ENCODE measurements around the gene KCNC3.

Gene KCNC3

GRCh38 chr19:50329146-50329925, at the start of gene KCNC3:
TSS of gene KCNC3 (minus strand) at chr19:50329377. CDS start at chr19:50329082, 295 bp downstream.
- DNase-seq (ENCODE audit: low spot score): peak; percentile 94

- DNase-seq (ENCODE audit: low spot score): no peak
Measured at GRCh38 chr19:50378863-50379236, 49.7 kb upstream of the KCNC3 start.

- DNase-seq (ENCODE audit: low spot score): no peak
Measured at GRCh38 chr19:50378169-50378862, 49.1 kb upstream of the KCNC3 start.

DNA sequence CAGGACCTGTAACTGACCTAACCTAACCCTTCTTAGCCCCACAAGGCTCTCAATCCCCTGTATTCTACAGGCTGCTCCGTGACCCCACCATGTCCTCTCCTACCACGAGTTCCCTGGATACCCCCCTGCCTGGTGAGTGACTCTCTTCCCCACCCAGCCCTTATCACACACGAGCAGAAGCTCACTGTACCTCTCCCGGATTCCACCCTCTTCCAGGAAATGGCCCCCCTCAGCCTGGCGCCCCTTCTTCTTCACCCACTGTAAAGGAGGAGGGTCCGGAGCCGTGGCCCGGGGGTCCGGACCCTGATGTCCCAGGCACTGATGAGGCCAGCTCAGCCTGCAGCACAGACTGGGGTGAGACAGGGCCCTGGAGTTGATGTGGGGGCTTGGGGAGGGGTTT, 48.3 kb upstream of the KCNC3 start:
- no peak for DNase-seq (ENCODE audit: low spot score)

- DNase-seq (ENCODE audit: low spot score): no peak
Measured at GRCh38 chr19:50377051-50377461, 47.9 kb upstream of the KCNC3 start.

GRCh38 chr19:50376166-50377050, 47.2 kb upstream of the KCNC3 start, which contains the start of gene NR1H2:
TSS of gene NR1H2 (plus strand) at chr19:50376457. CDS start at chr19:50377606, 1,149 bp downstream.
- DNase-seq (ENCODE audit: low spot score): peak; percentile 89

DNA sequence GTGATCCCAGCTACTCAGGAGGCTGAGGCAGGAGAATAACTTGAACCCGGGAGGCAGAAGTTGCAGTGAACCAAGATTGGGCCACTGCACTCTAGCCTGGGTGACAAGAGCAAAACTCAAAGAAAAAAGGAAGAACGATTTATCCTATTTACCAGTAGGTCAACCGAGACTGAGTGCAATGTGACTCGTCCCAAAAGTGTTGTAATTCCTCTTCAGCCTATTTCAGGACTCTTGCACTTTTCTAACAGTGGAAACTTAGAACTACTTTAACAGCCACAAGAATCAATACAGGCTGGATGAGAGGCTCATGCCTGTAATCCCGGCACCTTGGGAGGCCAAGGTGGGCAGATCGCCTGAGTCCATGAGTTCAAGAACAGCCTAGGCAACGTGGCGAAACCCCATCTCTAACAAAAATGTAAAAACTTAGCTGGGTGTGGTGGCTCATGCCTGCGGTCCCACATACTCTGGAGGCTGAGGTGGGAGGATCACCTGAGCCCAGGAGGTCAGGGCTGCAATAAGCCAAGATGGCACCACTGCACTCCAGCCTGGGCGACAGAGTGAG, 42.8 kb upstream of the KCNC3 start:
- DNase-seq (ENCODE audit: low spot score): no peak

GRCh38 chr19:50368649-50369570, 39.7 kb upstream of the KCNC3 start:
- peak; percentile 64 for DNase-seq (ENCODE audit: low spot score)

- DNase-seq (ENCODE audit: low spot score): no peak
Measured at GRCh38 chr19:50365434-50366306, 36.5 kb upstream of the KCNC3 start, which contains the start of gene NAPSA. TSS of gene NAPSA (minus strand) at chr19:50365639. CDS start at chr19:50365621, 18 bp downstream.

- no peak for DNase-seq (ENCODE audit: low spot score)
Measured at GRCh38 chr19:50362656-50363424, 33.7 kb upstream of the KCNC3 start.

- no peak for DNase-seq (ENCODE audit: low spot score)
Measured at GRCh38 chr19:50362030-50362412, 32.8 kb upstream of the KCNC3 start.

- no peak for DNase-seq (ENCODE audit: low spot score)
Measured at GRCh38 chr19:50361290-50362029, 32.3 kb upstream of the KCNC3 start.

DNA sequence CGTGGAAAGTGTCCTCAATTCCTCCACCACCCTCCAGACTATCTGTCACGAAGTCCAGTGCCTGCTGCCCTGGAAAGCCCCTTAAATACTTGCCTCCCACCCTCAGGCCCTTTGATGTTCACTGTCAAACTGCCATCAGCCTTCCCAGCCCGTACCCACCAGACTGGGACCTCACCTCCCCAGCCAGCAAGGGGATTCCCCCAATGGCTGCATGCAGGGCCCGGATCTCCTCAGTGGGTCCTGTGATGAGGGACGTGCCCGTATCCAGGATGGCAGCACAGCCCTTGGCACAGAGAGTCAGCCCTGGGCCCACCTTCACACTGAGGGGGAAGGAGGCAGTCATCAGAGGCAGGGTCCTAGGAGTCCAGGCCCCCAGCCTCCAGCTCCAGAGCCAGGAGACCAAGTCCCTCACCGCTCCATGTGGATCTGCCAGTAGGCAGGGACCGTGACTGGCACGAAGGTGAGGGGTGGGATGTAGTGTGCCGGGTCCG, 30.2 kb upstream of the KCNC3 start:
- DNase-seq (ENCODE audit: low spot score): no peak

GRCh38 chr19:50358483-50359327, 29.5 kb upstream of the KCNC3 start:
- peak; percentile 50 for DNase-seq (ENCODE audit: low spot score)

GRCh38 chr19:50357178-50358100, 28.3 kb upstream of the KCNC3 start:
- peak; percentile 61 for DNase-seq (ENCODE audit: low spot score)

DNA sequence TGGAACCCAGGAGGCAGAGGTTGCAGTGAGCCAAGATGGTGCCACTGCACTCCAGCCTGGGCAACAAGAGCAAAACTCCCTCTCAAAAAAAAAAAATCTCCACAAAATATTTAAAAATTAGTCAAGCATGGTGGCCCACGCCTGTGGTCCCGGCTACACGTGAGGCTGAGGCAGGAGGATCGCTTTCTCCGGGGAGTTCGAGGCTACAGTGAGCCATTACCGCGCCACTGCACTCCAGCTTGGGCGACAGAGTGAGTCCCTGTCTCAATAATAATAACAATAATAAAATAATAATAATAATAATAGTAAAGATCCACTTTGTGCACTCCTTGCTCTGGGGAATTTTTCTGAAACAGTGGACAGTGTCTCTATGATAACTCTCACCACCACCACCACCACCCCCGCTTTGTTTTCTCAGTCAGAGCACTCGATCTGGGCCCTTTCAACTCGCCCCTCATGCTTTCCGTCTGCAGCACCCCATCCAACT, 27.6 kb upstream of the KCNC3 start:
- no peak for DNase-seq (ENCODE audit: low spot score)
